GM21367 (cell line): ENCODE measurements around the gene RNF152.

Source experiments
- ATAC-seq: cut with Tn5 transposase; IDR thresholded peaks from one replicate; pipeline ENCODE4 v1.9.1; 2021; ENCODE audit not compliant: unreplicated experiment

Gene RNF152

GRCh38 chr18:61761875-61762274 is 130.9 kb downstream of the RNF152 start:
- no peak for ATAC-seq
